ENCODE measurements around the gene LMCD1.

Gene LMCD1

GRCh38 chr3:8524656-8525399 is 23.2 kb downstream of the LMCD1 start:
- no peak overlapping the region for H3K27ac ChIP-seq (ENCODE audit: low read length)
- no peak overlapping the region for H3K4me2 ChIP-seq (ENCODE audit: insufficient read depth, low read length)
- no peaks in the 10 kb centered on the region for H3K27me3 ChIP-seq (ENCODE audit: insufficient read depth, low read length, poor library complexity)
- no peak for ATAC-seq (ENCODE audit: insufficient read depth, low read depth)
- no peak overlapping the region for H3K4me3 ChIP-seq (ENCODE audit: low read depth in 1 of 2, low read length in 2 of 2)
- H3K79me2 ChIP-seq (ENCODE audit: insufficient read depth, low read length): no peaks in the 10 kb centered on the region
- no peaks in the 10 kb centered on the region for H3K4me1 ChIP-seq (ENCODE audit: insufficient read depth, low read length)
- H3K36me3 ChIP-seq (ENCODE audit: insufficient read depth, low read length): no peaks in the 10 kb centered on the region
- no peaks in the 10 kb centered on the region for H4K20me1 ChIP-seq (ENCODE audit: insufficient read depth, low read length)
- TF ChIP-seq EZH2 (IDR thresholded peaks at IDR 0.05; ENCODE audit: borderline replicate concordance, low read depth, low read length, severe bottlenecking): no peak
- TF ChIP-seq, protein P1, sequence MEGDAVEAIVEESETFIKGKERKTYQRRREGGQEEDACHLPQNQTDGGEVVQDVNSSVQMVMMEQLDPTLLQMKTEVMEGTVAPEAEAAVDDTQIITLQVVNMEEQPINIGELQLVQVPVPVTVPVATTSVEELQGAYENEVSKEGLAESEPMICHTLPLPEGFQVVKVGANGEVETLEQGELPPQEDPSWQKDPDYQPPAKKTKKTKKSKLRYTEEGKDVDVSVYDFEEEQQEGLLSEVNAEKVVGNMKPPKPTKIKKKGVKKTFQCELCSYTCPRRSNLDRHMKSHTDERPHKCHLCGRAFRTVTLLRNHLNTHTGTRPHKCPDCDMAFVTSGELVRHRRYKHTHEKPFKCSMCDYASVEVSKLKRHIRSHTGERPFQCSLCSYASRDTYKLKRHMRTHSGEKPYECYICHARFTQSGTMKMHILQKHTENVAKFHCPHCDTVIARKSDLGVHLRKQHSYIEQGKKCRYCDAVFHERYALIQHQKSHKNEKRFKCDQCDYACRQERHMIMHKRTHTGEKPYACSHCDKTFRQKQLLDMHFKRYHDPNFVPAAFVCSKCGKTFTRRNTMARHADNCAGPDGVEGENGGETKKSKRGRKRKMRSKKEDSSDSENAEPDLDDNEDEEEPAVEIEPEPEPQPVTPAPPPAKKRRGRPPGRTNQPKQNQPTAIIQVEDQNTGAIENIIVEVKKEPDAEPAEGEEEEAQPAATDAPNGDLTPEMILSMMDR (IDR thresholded peaks at IDR 0.05; ENCODE audit: borderline replicate concordance, extremely low read depth, low read length, poor library complexity, severe bottlenecking): no peak
- DNase-seq: no peak
- H3K9ac ChIP-seq (ENCODE audit: low read depth, low read length): no peak overlapping the region
- H3K9me3 ChIP-seq (ENCODE audit: insufficient read depth, low read length, severe bottlenecking): no peaks in the 10 kb centered on the region
- H2AFZ ChIP-seq (ENCODE audit: low read depth, low read length): no peak overlapping the region

- Histone ChIP-seq H2AFZ (ENCODE audit: low read depth, low read length) (no peak overlapping the region), H3K4me1 (ENCODE audit: insufficient read depth, low read length) (no peaks in the 10 kb centered on the region), H3K79me2 (ENCODE audit: insufficient read depth, low read length) (no peaks in the 10 kb centered on the region), H3K27ac (ENCODE audit: low read length) (no peak overlapping the region), H3K9me3 (ENCODE audit: insufficient read depth, low read length, severe bottlenecking) (no peaks in the 10 kb centered on the region), H3K4me2 (ENCODE audit: insufficient read depth, low read length) (no peak overlapping the region), H3K9ac (ENCODE audit: low read depth, low read length) (no peak overlapping the region), H3K27me3 (ENCODE audit: insufficient read depth, low read length, poor library complexity) (no peaks in the 10 kb centered on the region), H3K4me3 (ENCODE audit: low read depth in 1 of 2, low read length in 2 of 2) (no peak overlapping the region), H3K36me3 (ENCODE audit: insufficient read depth, low read length) (no peaks in the 10 kb centered on the region), H4K20me1 (ENCODE audit: insufficient read depth, low read length) (no peaks in the 10 kb centered on the region)
- ATAC-seq (ENCODE audit: insufficient read depth, low read depth) (no peak), DNase-seq (no peak)
- TF ChIP-seq, protein P1 (IDR thresholded peaks at IDR 0.05; ENCODE audit: borderline replicate concordance, extremely low read depth, low read length, poor library complexity, severe bottlenecking): no peak
- TF ChIP-seq EZH2 (IDR thresholded peaks at IDR 0.05; ENCODE audit: borderline replicate concordance, low read depth, low read length, severe bottlenecking): no peak
Measured at GRCh38 chr3:8525893-8526292, 24.3 kb downstream of the LMCD1 start.

DNA sequence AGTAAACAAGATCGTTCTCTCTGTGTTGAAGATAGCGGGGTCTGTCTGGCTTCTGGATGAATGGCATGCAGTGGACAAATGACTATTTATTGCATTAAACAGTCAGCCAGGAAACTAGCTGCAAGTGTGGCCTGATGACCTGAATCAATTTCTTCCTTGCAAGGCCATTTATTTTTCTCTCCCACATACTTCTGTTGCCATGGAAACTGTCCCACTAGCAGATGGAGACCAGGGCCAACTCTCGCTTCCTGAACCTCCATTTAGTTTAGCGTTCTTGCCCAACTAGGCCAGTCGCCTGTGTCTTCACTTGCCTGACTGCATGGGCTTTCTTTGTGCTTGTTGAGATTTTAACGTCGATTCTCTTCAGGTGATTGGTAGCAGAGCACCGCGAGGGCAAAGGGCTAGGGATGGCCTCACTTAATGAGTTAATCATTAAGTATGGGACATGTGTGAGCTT is 27.6 kb downstream of the LMCD1 start:
- Histone ChIP-seq H3K9ac (ENCODE audit: low read depth, low read length) (no peak overlapping the region), H3K36me3 (ENCODE audit: insufficient read depth, low read length) (no peaks in the 10 kb centered on the region), H3K4me1 (ENCODE audit: insufficient read depth, low read length) (no peaks in the 10 kb centered on the region), H3K27me3 (ENCODE audit: insufficient read depth, low read length, poor library complexity) (peaks cover 6% of the 10 kb centered on the region), H3K79me2 (ENCODE audit: insufficient read depth, low read length) (no peaks in the 10 kb centered on the region), H3K9me3 (ENCODE audit: insufficient read depth, low read length, severe bottlenecking) (no peaks in the 10 kb centered on the region), H3K4me2 (ENCODE audit: insufficient read depth, low read length) (no peak overlapping the region), H3K27ac (ENCODE audit: low read length) (no peak overlapping the region), H3K4me3 (ENCODE audit: low read depth in 1 of 2, low read length in 2 of 2) (no peak overlapping the region), H2AFZ (ENCODE audit: low read depth, low read length) (no peak overlapping the region), H4K20me1 (ENCODE audit: insufficient read depth, low read length) (no peaks in the 10 kb centered on the region)
- DNase-seq (no peak), ATAC-seq (ENCODE audit: insufficient read depth, low read depth) (no peak)
- no peak for TF ChIP-seq EZH2 (IDR thresholded peaks at IDR 0.05; ENCODE audit: borderline replicate concordance, low read depth, low read length, severe bottlenecking)

GRCh38 chr3:8529738-8530525 is 28.3 kb downstream of the LMCD1 start:
- Histone ChIP-seq H2AFZ (ENCODE audit: low read depth, low read length) (no peak overlapping the region), H3K9ac (ENCODE audit: low read depth, low read length) (no peak overlapping the region), H3K27me3 (ENCODE audit: insufficient read depth, low read length, poor library complexity) (peaks cover 6% of the 10 kb centered on the region), H3K9me3 (ENCODE audit: insufficient read depth, low read length, severe bottlenecking) (no peaks in the 10 kb centered on the region), H3K4me3 (ENCODE audit: low read depth in 1 of 2, low read length in 2 of 2) (no peak overlapping the region), H3K79me2 (ENCODE audit: insufficient read depth, low read length) (no peaks in the 10 kb centered on the region), H3K36me3 (ENCODE audit: insufficient read depth, low read length) (no peaks in the 10 kb centered on the region), H3K27ac (ENCODE audit: low read length) (no peak overlapping the region), H4K20me1 (ENCODE audit: insufficient read depth, low read length) (no peaks in the 10 kb centered on the region), H3K4me1 (ENCODE audit: insufficient read depth, low read length) (no peaks in the 10 kb centered on the region), H3K4me2 (ENCODE audit: insufficient read depth, low read length) (no peak overlapping the region)
- DNase-seq (no peak), ATAC-seq (ENCODE audit: insufficient read depth, low read depth) (no peak)
- TF ChIP-seq, protein P1 (IDR thresholded peaks at IDR 0.05; ENCODE audit: borderline replicate concordance, extremely low read depth, low read length, poor library complexity, severe bottlenecking): no peak
- no peak for TF ChIP-seq EZH2 (IDR thresholded peaks at IDR 0.05; ENCODE audit: borderline replicate concordance, low read depth, low read length, severe bottlenecking)
